Camera-type eye (tissue), 1 donor: ENCODE data around the gene PTMS. TPM values are rescaled to one million over a fixed set of nuclear protein-coding genes. Genes with fewer than 3 reads are reported as not detected.

Source experiments
- total RNA-seq: library from RNA; depleted of rRNA; stranded (reverse); fragments of >200 nt; gene quantifications from one replicate; pipeline ENCODE4 v1.2.3, GENCODE V29; 2014

The PTMS gene, protein sequence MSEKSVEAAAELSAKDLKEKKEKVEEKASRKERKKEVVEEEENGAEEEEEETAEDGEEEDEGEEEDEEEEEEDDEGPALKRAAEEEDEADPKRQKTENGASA
- 186 TPM for total RNA-seq

GRCh38 chr12:6765634-6766581 is at the start of gene PTMS:
TSS of gene PTMS (plus strand) at chr12:6766363. CDS start at chr12:6766706, 343 bp downstream.

DNA sequence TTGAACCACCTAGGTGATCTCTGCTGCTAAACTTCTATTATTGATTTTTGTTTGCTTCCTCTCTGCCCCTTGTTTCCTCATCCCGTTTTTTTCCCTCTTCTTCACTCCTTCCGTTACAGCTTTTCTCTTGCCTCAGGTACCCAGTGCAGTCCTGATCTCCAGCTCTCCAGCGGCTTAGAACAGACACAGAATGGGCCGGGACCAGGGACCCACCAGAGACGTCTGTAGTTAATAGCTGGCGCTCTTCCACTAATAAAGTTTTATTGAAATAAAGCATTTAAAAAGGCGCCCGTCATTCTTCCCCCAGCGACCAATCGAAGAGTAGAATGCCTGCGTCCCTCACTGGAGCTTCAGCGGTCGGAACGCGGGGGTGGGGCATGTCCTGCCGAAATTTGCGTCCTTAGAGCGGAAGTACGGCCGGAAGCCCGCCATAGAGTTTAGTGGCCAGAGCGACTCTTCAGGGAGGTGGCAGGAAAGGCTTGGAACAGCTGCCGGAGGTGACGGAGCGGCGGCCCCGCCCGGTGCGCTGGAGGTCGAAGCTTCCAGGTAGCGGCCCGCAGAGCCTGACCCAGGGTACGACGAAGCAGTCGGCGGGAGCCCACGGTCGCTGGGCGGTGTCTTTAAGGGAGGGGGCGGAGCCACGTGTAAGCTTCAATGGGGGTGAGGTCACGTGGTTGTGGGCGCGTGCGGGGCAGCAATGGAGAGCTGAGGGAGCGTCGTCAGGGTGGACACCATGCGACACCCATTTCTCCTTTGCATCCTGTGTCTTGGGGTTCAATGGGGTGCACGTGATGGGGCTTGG is 42.4 kb upstream of the PTMS start, which contains the start of gene COPS7A:
TSS of gene COPS7A (plus strand) at position 440 of the 802 bp plus-strand sequence. CDS start 611 bp downstream, outside the sequence.

DNA sequence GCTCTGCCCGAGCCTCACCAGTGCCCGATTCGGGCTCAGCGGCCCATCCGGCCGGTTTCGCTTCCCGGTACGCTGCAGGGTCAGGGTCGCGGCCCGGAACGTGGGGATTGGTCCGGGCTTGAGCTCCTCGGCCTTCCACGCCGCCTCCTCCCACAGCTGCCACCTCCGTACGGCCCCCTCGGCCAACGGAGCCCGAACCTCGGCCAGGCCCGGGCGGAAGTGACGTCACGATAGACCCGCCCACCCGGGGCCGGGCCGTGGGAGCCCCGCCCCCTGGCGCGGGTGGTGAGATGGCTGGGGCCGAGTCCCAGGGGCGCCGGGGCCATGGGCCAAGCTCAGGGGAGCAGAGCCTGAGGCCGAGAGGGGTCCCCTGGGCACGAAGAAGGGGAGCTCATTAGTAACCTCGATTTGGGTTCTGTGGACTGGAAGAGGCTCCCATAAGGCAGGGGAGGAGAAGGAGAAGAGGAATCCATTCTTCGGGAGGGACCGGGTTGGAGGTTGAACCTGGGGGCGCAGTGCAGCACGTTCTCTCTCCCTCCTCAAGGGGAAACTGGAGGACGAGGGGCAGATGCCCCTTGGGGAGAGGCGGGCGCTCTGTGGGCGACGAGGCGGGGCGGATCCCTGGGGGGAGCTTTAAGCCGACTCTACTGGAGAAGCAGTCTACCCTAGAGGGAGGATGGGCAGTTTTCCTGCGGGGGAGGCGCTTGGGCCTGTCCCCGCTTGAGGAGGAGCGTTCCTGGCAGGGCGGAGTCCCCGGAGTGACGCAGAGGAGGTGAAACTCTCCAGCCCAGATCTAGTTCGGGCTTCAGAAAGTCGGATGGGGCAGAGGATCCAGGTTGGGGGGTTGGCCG is 13.0 kb upstream of the PTMS start, which contains the start of gene MLF2:
TSS of gene MLF2 (minus strand) at position 221 of the 851 bp plus-strand sequence. CDS start 807 bp downstream, outside the sequence.

GRCh38 chr12:6772331-6772695 is 6.2 kb downstream of the PTMS start, which contains the start of gene LAG3:
TSS of gene LAG3 (plus strand) at chr12:6772520. CDS start at chr12:6772853, 333 bp downstream.

GRCh38 chr12:6788972-6789924 is 23.1 kb downstream of the PTMS start, which contains the start of gene CD4:
TSS of gene CD4 (plus strand) at chr12:6789528. CDS start at chr12:6800139, 10,611 bp downstream.

Other genes starting within 250 kb of the PTMS start
- gene GAPDH, start 231.8 kb upstream of the PTMS start, total RNA-seq, result 2,517 TPM
- 17.6 TPM for gene IFFO1, start 210.3 kb upstream of the PTMS start, total RNA-seq
- gene NOP2, start 198.1 kb upstream of the PTMS start, total RNA-seq, result 20.6 TPM
- gene CHD4, start 159.0 kb upstream of the PTMS start, total RNA-seq, result 275 TPM
- gene LPAR5, start 130.4 kb upstream of the PTMS start, total RNA-seq, result 0.88 TPM
- gene ACRBP, start 118.9 kb upstream of the PTMS start, total RNA-seq, result 0.49 TPM
- gene ING4, start 103.2 kb upstream of the PTMS start, total RNA-seq, result 121 TPM
- gene ZNF384, start 77.0 kb upstream of the PTMS start, total RNA-seq, result 40.8 TPM
- gene PIANP, start 65.5 kb upstream of the PTMS start, total RNA-seq, result 2.2 TPM
- gene COPS7A, start 42.3 kb upstream of the PTMS start, total RNA-seq, result 47.9 TPM
- 153 TPM for gene MLF2, start 13.2 kb upstream of the PTMS start, total RNA-seq
- 0.60 TPM for gene LAG3, start 6.2 kb downstream of the PTMS start, total RNA-seq
- 7.2 TPM for gene CD4, start 23.2 kb downstream of the PTMS start, total RNA-seq
- 35.4 TPM for gene GPR162, start 55.5 kb downstream of the PTMS start, total RNA-seq
- 97.3 TPM for gene P3H3, start 62.0 kb downstream of the PTMS start, total RNA-seq
- 223 TPM for gene GNB3, start 74.6 kb downstream of the PTMS start, total RNA-seq
- 6.3 TPM for gene CDCA3, start 84.9 kb downstream of the PTMS start, total RNA-seq
- 52.8 TPM for gene USP5, start 85.8 kb downstream of the PTMS start, total RNA-seq
- 547 TPM for gene TPI1, start 101.2 kb downstream of the PTMS start, total RNA-seq
- 5.1 TPM for gene SPSB2, start 106.9 kb downstream of the PTMS start, total RNA-seq
- 14.5 TPM for gene LRRC23, start 138.5 kb downstream of the PTMS start, total RNA-seq
- gene ENO2, start 148.2 kb downstream of the PTMS start, total RNA-seq, result 172 TPM
- gene ATN1, start 161.6 kb downstream of the PTMS start, total RNA-seq, result 50.9 TPM
- not detected for gene RNU7-1, start 177.5 kb downstream of the PTMS start, total RNA-seq
- gene C12orf57, start 177.7 kb downstream of the PTMS start, total RNA-seq, result 139 TPM
- gene PTPN6, start 185.0 kb downstream of the PTMS start, total RNA-seq, result 5.1 TPM
- gene PHB2, start 204.3 kb downstream of the PTMS start, total RNA-seq, result 135 TPM
- 34.5 TPM for gene EMG1, start 204.6 kb downstream of the PTMS start, total RNA-seq